Measurements from ENCODE around the gene TMEM26.
"Not testable (repeated sequence)": the region's sequence is repeated elsewhere in the genome, so short reads cannot be mapped to it uniquely, and the experiment has no call there.

DNA sequence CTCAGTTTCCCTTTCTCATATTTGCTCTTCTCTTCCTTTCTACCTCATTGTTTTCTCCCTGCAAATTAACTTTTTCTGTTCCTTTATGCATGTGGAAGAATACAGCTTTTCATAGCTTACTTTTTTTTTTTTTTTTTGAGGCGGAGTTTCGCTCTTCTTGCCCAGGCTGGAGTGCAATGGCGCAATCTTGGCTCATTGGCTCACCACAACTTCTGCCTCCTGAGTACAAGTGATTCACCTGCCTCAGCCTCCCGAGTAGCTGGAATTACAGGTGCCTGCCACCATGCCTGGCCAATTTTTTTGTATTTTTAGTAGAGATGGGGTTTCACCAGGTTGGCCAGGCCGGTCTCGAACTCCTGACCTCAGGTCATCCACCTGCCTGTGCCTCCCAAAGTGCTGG is 64.2 kb downstream of the TMEM26 start:
- TF ChIP-seq, protein P1, sequence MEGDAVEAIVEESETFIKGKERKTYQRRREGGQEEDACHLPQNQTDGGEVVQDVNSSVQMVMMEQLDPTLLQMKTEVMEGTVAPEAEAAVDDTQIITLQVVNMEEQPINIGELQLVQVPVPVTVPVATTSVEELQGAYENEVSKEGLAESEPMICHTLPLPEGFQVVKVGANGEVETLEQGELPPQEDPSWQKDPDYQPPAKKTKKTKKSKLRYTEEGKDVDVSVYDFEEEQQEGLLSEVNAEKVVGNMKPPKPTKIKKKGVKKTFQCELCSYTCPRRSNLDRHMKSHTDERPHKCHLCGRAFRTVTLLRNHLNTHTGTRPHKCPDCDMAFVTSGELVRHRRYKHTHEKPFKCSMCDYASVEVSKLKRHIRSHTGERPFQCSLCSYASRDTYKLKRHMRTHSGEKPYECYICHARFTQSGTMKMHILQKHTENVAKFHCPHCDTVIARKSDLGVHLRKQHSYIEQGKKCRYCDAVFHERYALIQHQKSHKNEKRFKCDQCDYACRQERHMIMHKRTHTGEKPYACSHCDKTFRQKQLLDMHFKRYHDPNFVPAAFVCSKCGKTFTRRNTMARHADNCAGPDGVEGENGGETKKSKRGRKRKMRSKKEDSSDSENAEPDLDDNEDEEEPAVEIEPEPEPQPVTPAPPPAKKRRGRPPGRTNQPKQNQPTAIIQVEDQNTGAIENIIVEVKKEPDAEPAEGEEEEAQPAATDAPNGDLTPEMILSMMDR (IDR thresholded peaks at IDR 0.05), result not testable (repeated sequence)
- not testable (repeated sequence) for TF ChIP-seq POLR2A (IDR thresholded peaks at IDR 0.05)

Data from right lobe of liver (tissue), 4 donors.